Suprapubic skin (tissue), 4 donors: ENCODE results near the gene MT1E. TPM values are rescaled to one million over a fixed set of nuclear protein-coding genes. Genes with fewer than 3 reads are reported as not detected.

Source experiments
- DNase-seq, 2 donors: peaks; one replicate each; pipeline ENCODE4 v3.0.0-alpha.2; 2019; ENCODE audit warnings: low spot score in 2 of 2
- H3K27ac ChIP-seq: fragments of 200-600 bp; sonication (generic); one replicate; pipeline ENCODE4 v1.5.1; 2019
- H3K27me3 ChIP-seq: fragments of 200-600 bp; sonication (generic); one replicate; pipeline ENCODE4 v1.5.1; 2019
- H3K36me3 ChIP-seq: fragments of 200-600 bp; sonication (generic); one replicate; pipeline ENCODE4 v1.5.1; 2019
- H3K4me1 ChIP-seq: fragments of 200-600 bp; sonication (generic); one replicate; pipeline ENCODE4 v1.5.1; 2019
- H3K4me3 ChIP-seq: fragments of 200-600 bp; sonication (generic); one replicate; pipeline ENCODE4 v1.5.1; 2019; ENCODE audit warnings: mild to moderate bottlenecking
- H3K9me3 ChIP-seq: fragments of 200-600 bp; sonication (generic); one replicate; pipeline ENCODE4 v1.5.1; 2019
- CTCF ChIP-seq, 2 donors: fragments of 200-600 bp in 1 of 2; fragments of 450-650 bp in 1 of 2; sonication (generic) in 1 of 2; IDR thresholded peaks; one replicate each; pipeline ENCODE4 v1.5.1; 2016 to 2019; ENCODE audit warnings: antibody characterized with exemption in 2 of 2, mild to moderate bottlenecking in 1 of 2, moderate library complexity in 1 of 2
- EP300 ChIP-seq: sonication (generic); formaldehyde crosslinking; IDR thresholded peaks from one replicate; pipeline ENCODE4 v1.6.1; 2017; ENCODE audit warnings: antibody characterized with exemption
- POLR2A ChIP-seq, 2 donors: fragments of 450-650 bp; IDR thresholded peaks; one replicate each; pipeline ENCODE4 v1.6.1; 2017; ENCODE audit warnings: antibody characterized with exemption in 2 of 2, mild to moderate bottlenecking in 2 of 2, moderate library complexity in 2 of 2
- POLR2AphosphoS5 ChIP-seq, 3 donors: sonication (generic); formaldehyde crosslinking; IDR thresholded peaks; one replicate each; pipeline ENCODE4 v1.6.1; 2017; ENCODE audit warnings: antibody characterized with exemption in 3 of 3
- WGBS: methylation state at CpG from one replicate; pipeline ENCODE4 v1.1.5; 2018; 5-methylcytosine and 5-hydroxymethylcytosine counted together
- total RNA-seq, 4 donors: library from RNA; depleted of rRNA; stranded (reverse); fragments of >200 nt; gene quantifications; one replicate each; pipeline ENCODE4 v1.1.0, GENCODE V29; 2016

MT1E gene
- total RNA-seq, 4 donors from 2014 or later: 454 to 1,259 (median 584) TPM

- Histone ChIP-seq H3K4me1 (peaks cover 12% of the 10 kb centered on the region), H3K9me3 (no peaks in the 10 kb centered on the region), H3K4me3 (no peak overlapping the region), H3K27ac (no peak overlapping the region), H3K27me3 (peaks cover 19% of the 10 kb centered on the region), H3K36me3 (no peaks in the 10 kb centered on the region)
- WGBS: 66% methylated on average over 25 of the region's 33 CpGs
- DNase-seq: peak in 1 of 2 donors; percentile 70
- TF ChIP-seq POLR2AphosphoS5 (IDR thresholded peaks at IDR 0.05) (no peak), EP300 (no peak), CTCF (IDR thresholded peaks at IDR 0.05) (no peak), POLR2A (IDR thresholded peaks at IDR 0.05) (no peak)
Observed at GRCh38 chr16:56647641-56648431, 22.3 kb downstream of the MT1E start.

- DNase-seq: no peak
- Histone ChIP-seq H3K9me3 (no peaks in the 10 kb centered on the region), H3K27ac (no peak overlapping the region), H3K36me3 (no peaks in the 10 kb centered on the region), H3K4me1 (no peaks in the 10 kb centered on the region), H3K27me3 (peaks cover 19% of the 10 kb centered on the region), H3K4me3 (no peak overlapping the region)
- TF ChIP-seq CTCF (IDR thresholded peaks at IDR 0.05) (no peak), EP300 (no peak), POLR2A (IDR thresholded peaks at IDR 0.05) (no peak), POLR2AphosphoS5 (IDR thresholded peaks at IDR 0.05) (no peak)
- WGBS: 92% methylated on average over 2 of the region's 2 CpGs
Observed at GRCh38 chr16:56649271-56649670, 23.7 kb downstream of the MT1E start.

GRCh38 chr16:56649820-56650219, 24.2 kb downstream of the MT1E start:
- H3K4me3 ChIP-seq: no peak overlapping the region
- no peak overlapping the region for H3K27ac ChIP-seq
- DNase-seq: no peak
- H3K36me3 ChIP-seq: no peaks in the 10 kb centered on the region
- H3K9me3 ChIP-seq: no peaks in the 10 kb centered on the region
- TF ChIP-seq EP300: no peak
- no peak for TF ChIP-seq POLR2A (IDR thresholded peaks at IDR 0.05)
- TF ChIP-seq POLR2AphosphoS5 (IDR thresholded peaks at IDR 0.05): no peak
- TF ChIP-seq CTCF (IDR thresholded peaks at IDR 0.05): no peak
- peaks cover 19% of the 10 kb centered on the region for H3K27me3 ChIP-seq
- WGBS: 75% methylated on average over 3 of the region's 3 CpGs
- H3K4me1 ChIP-seq: no peaks in the 10 kb centered on the region

- no peak within 1 kb of the TSS for H3K4me3 ChIP-seq
- H3K27me3 ChIP-seq: peaks cover 19% of the 10 kb centered on the region
- 83% methylated on average over 1 of the region's 7 CpGs for WGBS
- TF ChIP-seq EP300 (no peak), POLR2AphosphoS5 (IDR thresholded peaks at IDR 0.05) (no peak), CTCF (IDR thresholded peaks at IDR 0.05) (no peak), POLR2A (IDR thresholded peaks at IDR 0.05) (no peak)
- no peaks in the 10 kb centered on the region for H3K9me3 ChIP-seq
- no peaks in the 10 kb centered on the region for H3K36me3 ChIP-seq
- no peak within 1 kb of the TSS for H3K27ac ChIP-seq
- no peak for DNase-seq
- no peaks in the 10 kb centered on the region for H3K4me1 ChIP-seq
Observed at GRCh38 chr16:56651586-56651985, 26.0 kb downstream of the MT1E start, which contains the start of gene MT1B. TSS of gene MT1B (plus strand) at chr16:56651886. CDS start at chr16:56651954, 68 bp downstream.

- Histone ChIP-seq H3K4me3 (no peak overlapping the region), H3K9me3 (no peaks in the 10 kb centered on the region), H3K4me1 (peaks cover 6% of the 10 kb centered on the region), H3K27me3 (peaks cover 19% of the 10 kb centered on the region), H3K36me3 (no peaks in the 10 kb centered on the region), H3K27ac (no peak overlapping the region)
- TF ChIP-seq CTCF (IDR thresholded peaks at IDR 0.05) (no peak), POLR2A (IDR thresholded peaks at IDR 0.05) (no peak), POLR2AphosphoS5 (IDR thresholded peaks at IDR 0.05) (no peak), EP300 (no peak)
- WGBS: 25% methylated on average over 1 of the region's 1 CpG
- DNase-seq: no peak
Observed at GRCh38 chr16:56652600-56652999, 27.0 kb downstream of the MT1E start.
